Rectal smooth muscle tissue (tissue), 1 donor: ENCODE measurements around the gene FAM236A.
"Not testable (repeated sequence)": the region's sequence is repeated elsewhere in the genome, so short reads cannot be mapped to it uniquely, and the experiment has no call there.

Source experiments
- H3K27ac ChIP-seq: one replicate; pipeline ENCODE4 v1.7.0; 2013; ENCODE audit warnings: low read depth, low read length, inconsistent platforms
- H3K27me3 ChIP-seq: one replicate; pipeline ENCODE4 v1.7.0; 2013; ENCODE audit warnings: low read length; ENCODE audit not compliant: control insufficient read depth, insufficient read depth
- H3K36me3 ChIP-seq: one replicate; pipeline ENCODE4 v1.7.0; 2013; ENCODE audit warnings: low read length; ENCODE audit not compliant: control insufficient read depth, insufficient read depth
- H3K4me1 ChIP-seq: one replicate; pipeline ENCODE4 v1.7.0; 2013; ENCODE audit warnings: low read length; ENCODE audit not compliant: control insufficient read depth, insufficient read depth
- H3K4me3 ChIP-seq: one replicate; pipeline ENCODE4 v1.7.0; 2013; ENCODE audit warnings: low read length
- H3K9ac ChIP-seq: one replicate; pipeline ENCODE4 v1.7.0; 2013; ENCODE audit warnings: low read length

FAM236A gene

GRCh38 chrX:72980894-72981469, 43.0 kb downstream of the FAM236A start:
- H3K4me3 ChIP-seq, H3K9ac ChIP-seq, H3K27ac ChIP-seq, H3K36me3 ChIP-seq, H3K4me1 ChIP-seq, H3K27me3 ChIP-seq: not testable (repeated sequence)
